CD4-positive, alpha-beta T cell treated with Interferon gamma for 1 hour (primary cell): Measurements from ENCODE around the gene NUDT16L1.
A peak's percentile ranks its signal among the peaks of the same experiment; 100 is the strongest.

Source experiments
- DNase-seq: peaks from one replicate; pipeline ENCODE4 v3.0.0-alpha.2; 2020

The NUDT16L1 gene

DNA sequence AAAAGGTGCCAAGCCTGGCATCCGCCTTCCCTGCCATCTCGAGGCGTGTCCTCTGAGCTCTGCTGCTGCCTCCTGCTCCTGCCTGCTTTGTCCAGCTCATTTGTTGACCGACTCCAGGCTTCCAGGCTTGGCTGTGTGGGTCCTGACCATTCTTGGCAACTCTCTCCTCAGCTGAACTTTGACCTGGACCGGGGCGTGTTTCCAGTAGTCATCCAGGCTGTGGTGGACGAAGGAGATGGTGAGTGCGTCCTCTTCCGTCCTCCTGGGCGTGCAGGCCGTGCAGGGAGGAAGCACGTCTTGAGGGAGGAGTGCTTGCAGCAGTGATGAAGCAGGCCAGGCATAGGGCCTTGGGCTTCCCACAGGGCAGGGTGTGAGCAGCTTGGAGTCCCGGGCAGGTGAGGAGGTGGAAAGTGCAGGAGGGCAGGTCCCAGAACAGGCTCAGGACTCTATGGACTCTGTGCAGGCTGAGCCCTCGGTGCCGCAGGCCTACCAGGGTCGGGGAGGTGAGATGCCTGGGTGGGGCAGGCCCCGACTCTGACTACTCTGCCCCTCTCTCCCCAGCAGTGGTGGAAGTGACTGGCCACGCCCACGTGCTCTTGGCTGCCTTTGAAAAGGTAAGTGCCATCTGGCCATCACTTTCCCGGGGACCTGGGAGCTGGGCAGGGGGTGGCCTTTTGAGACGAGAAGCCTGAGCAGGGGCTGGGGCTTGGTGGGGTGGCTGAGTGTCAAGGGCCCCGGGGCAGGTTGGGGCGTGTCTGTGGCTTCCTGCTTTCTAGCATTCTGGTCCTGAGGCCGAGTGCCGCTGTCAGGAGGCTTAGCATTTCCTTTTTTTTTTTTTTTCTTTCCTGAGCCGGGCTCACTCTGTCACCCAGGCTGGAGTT is 28.6 kb upstream of the NUDT16L1 start:
- peak; percentile 45 for DNase-seq

DNA sequence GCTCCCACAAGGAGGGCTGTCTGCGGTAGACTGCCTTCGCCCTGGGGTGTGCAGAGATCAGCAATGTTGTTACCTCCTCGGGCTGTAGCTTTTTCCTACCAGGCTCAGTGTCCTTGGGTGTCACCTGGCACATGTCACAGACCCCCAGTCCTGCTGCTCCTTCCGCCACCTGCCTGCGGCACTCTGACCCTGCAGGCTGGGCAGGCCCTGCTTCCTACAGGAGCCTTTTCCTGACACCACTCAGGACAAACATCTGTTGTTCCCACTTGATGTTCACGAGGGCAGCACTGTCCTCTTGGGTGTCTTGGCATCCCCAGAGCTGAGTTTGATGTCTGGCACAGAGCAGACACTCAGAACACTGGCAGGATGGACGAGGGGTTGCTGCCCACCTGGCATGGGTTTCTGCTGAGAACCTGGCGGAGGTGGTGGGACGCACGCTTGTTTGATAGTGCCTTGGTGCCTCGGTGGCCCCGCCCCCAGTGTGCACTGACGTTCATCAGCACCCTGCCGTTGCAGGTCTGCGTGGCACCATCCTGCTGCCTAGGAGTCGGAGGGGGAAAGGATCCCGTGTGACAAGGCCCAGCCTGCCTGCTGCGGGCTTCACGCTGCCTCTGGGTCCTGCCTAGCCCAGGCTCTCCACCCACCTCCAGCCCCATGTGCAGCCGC is 26.7 kb upstream of the NUDT16L1 start:
- DNase-seq = no peak

DNA sequence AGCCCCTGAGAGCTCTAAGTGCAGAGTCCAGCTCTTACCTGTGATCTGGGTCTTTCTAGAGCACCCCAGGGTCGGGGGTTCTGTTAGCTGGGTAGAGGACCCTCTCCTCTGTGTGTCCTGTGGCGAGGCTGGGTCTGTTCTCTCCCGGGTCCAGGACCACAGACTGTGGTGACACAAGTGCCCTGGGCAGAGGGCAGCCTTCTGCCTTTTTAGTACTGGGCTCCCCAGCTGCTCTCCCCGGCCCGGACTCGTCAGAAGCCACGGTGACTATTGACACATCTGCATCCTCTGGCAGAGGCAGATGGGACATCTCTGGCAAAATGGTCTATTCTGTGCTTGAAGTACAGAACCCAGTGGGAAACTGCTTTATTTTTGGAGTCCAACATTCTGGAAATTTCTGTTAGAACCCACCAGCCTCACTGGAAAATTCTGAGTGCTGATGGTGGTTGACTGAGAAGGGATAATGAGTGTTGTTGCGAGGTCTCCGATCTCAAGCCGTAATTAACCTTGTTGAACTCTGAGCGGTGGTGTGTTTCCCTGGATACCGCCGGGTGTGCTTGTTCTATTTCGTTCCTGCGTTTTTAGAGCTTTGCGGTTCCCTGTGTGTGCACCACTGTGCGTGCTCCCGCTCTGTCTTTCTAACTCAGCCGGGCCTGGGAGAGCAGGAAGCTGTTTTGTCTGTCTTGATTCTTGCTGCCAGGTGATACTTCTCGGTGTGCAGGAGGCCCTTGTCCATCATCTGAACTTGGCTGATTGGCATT is 26.0 kb upstream of the NUDT16L1 start:
- no peak for DNase-seq

DNA sequence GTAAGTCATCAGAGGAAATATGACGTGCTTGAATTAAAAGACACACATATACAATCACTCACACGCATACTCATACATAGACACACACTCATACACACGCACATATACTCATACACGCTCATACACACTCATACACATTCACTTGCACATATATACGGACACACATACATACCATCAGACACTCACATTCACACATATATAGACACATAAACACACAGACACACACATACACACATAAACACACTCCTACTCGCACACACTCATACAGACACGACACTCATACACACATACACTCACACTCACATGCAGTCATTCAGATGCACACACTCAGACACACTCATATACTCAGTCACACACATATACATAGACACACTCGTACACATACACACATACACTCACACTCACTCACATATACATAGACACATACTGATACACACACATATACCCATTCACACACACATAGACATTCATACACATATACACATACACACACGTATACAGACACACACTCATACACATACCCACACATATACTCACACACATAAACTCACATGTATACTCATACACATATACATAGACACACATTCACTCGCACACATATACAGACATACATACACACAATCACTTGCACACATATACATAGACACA is 24.9 kb upstream of the NUDT16L1 start:
- no peak for DNase-seq

DNA sequence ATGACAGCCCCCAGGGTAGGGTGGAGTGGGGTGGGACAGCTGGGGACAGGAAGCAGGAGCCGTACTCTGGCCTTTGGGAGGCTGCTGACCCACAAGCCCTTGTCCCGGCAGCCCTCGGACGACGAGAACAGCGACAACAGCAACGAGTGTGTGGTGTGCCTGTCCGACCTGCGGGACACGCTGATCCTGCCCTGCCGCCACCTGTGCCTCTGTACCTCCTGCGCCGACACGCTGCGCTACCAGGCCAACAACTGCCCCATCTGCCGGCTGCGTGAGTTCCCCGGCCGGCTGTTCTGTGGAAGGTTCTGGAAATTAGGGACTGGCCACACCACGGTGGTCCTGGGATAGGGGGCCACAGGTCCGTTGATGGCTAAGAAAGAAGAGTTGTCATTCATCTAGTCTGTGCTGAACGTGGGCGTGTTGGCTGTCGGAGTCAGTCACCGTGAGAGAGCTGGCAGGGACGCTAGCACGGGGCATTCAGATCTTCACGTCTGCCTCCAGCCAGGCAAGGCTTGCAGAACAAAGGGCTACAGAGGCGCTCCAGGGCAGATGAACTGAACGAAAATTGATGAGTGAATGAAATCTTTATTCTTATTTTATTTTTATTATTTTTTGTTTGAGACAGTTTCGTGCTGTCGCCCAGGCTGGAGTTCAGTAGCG is 19.8 kb upstream of the NUDT16L1 start:
- DNase-seq = no peak

DNA sequence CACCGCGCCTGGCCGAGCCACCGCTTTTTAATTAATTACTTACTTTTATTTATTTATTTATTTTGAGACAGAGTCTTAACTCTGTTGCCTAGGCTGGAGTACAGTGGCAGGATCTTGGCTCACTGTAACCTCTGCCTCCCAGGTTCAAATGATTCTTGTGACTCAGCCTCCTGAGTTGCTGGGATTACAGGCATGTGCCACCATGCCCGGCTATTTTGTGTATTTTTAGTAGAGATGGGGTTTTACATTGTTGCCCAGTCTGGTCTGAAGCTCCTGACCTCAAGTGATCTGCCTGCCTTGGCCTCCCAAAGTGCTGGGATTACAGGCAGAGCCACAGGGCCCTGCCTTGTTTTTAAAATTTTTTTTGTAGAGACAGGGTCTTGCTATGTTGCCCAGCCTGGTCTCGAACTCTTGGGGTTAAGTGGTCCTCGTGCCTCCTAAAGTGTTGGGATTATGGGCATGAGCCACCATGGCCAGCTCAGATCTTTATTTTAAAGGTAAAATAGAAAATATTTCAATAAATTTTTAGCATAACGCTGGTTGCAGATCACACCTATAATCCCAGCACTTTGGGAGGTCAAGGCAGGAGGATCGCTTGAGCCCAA is 18.3 kb upstream of the NUDT16L1 start:
- DNase-seq = no peak

DNA sequence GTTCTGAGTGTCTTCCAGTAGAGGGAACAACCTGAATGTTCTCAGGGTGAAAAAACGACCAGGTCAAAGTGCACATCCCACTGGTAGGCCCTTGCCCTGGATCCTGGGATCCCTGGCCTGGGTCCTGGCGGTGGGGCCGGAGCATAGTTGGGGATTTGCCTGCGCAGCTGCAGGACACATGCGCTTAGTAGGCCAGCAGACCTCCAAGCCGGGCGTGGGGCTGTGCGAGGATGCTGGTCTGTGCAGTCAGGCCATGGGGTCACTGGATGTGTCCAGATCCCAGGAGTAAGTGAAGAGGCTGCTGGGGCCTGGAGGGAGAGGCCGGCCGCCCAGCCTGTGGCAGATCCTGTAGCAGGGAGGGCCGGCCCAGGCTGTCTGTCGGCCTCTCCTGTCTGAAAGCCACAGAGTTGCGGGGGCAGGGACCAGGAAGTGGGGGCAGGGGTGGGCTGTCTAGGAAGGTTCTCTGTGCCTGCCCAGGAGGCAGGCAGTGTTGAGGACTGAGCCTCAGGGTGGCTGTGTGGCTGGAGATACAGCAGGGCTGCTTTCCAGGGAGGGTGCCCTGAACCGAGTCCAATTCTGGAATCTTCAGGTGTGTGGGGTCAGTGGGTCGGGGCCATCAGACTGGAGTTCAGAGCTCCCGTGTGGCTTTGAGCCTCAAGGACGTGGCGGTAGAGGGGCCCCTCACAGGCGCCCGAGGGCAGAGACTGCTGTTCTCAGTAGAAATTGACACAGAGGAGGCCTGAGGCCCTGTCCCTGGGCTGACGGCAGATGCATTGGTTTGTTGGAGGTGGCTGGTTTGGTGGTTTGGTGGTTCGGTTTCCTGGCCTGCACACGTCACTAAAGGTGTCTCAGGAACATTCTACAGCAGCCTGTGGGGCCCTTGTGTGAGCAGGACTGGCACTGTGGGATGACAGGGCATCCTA is 17.2 kb upstream of the NUDT16L1 start:
- peak; percentile 71 for DNase-seq

DNA sequence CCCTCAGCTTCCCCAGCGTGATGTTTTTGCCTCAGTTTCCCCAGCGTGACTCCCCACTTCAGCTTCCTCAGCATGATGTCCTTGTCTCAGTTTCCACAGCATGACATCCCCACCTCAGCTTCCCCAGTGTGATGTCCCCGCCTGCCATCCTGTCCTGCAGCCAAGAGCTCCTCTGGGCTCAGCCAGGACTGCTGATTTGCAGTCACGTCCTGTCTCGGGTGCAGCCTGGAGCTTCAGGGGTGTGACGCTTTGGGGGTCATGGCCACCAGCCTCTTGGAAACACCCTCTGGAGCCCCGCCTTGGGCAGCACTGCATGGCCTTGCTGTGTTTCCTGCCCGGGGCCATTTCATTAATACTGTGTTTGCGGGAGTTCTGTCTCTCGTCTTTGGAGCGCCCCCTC is 16.5 kb upstream of the NUDT16L1 start:
- no peak for DNase-seq

DNA sequence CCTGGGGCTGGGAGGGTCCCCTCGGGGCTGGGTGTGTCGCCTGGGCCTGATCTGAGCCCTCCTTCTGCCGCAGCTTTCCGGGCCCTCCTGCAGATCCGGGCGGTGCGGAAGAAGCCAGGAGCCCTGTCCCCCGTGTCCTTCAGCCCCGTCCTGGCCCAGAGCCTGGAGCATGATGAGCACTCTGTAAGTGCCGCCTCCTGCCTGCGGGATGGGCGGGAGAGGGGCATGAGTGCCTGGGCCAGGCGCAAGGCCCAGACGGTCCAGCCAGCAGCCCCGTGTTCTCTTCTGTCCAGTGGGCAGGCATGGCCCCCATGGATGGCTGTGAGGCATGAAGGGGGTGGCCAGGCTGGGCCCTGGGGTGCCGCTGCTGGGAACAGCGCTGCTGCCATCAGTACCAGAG is 16.0 kb upstream of the NUDT16L1 start:
- DNase-seq = no peak

DNA sequence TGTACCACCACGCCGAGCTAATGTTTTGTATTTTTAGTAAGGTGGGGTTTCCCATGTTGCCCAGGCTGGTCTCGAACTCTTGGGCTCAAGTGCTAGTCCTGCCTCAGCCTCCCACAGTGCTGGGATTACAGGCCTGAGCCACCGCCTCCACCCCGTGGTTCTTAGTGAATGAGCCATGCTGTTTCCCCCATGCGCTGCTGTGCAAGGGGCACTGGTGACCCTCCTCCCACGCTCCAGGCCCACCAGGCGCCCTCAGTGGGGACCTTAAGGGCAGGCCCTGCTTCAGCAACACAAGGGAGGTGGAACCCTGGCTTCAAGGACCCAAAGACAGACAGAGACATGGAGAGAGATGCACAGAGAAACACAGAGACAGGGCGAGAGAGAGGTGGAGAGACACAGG is 15.4 kb upstream of the NUDT16L1 start:
- no peak for DNase-seq

DNA sequence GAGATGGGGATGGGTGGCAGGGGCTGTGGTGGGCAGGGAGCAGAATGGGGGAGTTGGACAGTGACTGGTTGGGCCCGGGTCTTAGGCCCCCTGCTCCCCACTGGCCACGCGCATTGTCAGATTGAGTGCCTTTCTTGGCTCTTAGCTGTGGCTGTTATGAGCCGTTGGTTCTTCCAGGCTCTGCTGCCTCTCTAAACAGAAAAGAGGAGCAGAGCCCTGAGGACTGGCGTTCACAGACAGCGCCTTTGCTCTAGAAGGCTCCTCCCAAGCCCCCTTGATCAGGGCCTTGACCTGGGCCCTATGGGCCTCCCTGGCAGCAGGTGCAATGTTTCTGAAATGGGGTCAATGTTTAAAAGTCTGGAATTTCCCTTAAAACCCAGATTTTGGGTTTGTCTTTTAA is 14.8 kb upstream of the NUDT16L1 start:
- DNase-seq = no peak

DNA sequence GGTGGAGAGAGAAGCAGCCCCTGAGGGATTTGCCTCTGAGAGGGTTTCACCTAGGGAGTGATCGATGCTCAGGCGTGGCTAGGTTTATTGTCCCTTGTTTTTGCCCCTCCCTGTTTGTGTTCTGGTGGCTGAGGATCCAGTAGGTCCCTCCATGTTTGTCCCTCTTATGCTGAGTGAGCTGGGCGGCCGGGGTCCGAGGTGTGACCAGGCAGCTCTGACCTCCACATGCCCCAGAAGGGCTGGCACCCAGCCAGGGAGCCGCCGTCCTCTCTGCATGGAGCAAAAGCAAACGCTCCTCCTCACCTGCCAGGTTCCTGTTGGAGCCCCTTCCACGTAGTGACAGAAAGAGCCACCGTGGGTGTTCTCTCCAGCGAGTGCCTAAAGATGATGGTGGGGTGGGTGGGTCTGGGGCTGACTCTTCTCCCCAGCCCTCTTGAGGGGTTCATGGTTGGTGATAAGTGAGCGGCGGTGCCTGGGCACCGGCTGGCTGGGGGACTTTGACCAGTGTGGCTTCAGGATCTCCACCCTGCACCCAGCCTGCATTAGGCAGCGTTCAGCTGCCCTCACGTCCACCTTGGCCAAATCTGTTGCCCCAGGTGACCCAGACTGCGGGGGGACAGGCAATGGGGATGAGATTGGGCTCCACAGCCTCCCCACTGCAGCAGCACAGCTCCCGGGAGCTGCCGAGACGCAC is 14.1 kb upstream of the NUDT16L1 start:
- DNase-seq = no peak

DNA sequence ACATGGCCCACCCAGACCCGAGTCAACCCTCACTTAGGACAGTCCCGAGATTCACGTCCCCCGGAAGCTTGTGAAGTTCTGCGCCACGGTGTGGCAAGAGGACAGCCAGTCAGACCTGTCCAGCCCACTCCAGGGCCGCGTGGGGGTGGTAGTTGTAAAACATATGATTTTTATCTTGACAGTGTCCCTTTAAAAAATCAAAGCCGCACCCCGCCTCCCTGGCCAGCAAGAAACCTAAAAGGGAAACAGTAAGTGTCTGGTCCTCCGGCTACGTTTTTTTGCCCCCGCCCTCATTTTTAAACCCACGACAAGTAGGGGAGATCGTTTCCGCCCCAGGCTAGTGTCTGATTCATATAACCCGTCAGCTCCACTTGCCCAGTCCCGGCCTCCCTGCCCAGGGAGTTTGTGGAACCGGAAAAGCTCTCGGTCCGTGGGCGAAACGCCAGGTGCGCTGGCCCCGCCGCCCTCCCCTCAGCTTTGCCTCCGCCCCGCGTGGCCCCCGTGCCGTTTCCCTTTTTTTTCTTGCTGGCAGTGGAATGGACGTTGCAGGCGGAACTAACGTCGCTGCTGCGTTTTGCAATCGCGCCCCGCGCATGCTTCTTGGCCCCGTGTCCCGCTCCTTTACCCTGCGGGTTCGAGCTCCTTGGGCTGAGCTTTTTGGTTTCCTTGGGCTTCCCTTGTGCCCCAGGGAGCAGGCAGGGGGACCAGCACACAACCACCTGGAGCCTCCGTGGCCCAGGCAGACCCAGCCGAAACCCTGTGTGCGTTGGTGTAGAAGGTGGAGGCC is 13.3 kb upstream of the NUDT16L1 start:
- peak; percentile 50 for DNase-seq

DNA sequence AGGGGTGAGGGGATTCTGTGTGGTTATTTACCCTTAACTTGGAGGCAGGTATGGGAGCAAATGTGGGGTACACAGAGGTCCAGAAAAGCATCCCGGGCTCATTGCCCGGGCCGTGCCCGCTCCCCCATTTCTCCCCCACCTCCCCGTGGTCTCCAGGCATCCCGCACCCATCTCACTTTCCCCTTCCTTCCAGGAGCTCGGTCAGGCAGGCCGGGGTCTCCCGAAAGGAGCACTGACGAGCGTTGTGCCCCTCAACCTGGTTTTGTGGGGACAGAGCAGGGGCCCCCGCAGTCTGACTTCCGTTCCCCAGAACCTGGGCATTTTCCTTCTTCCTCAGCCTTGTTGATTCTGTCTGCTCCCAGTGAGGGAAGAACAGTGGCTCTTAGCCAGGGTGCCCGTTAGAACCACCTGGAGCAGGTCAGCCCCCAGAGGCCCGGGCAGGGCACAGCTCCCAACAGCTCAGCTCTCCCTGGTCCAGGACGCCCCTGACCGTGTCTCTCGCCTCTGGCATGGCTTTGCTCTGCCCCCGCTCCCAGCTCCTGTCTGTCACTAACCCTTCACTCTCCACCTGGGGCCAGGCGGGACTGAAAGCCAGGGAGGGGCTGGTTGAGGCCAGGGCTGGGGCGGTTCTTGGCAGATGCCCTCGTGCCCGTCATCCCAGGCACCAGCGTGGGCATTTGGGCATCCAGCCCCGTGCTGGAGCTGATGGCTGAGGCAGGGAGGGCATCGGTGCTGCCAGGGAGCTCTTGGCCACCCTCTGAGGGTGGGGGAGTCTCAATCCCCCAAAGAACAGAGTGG is 12.5 kb upstream of the NUDT16L1 start:
- DNase-seq = no peak

DNA sequence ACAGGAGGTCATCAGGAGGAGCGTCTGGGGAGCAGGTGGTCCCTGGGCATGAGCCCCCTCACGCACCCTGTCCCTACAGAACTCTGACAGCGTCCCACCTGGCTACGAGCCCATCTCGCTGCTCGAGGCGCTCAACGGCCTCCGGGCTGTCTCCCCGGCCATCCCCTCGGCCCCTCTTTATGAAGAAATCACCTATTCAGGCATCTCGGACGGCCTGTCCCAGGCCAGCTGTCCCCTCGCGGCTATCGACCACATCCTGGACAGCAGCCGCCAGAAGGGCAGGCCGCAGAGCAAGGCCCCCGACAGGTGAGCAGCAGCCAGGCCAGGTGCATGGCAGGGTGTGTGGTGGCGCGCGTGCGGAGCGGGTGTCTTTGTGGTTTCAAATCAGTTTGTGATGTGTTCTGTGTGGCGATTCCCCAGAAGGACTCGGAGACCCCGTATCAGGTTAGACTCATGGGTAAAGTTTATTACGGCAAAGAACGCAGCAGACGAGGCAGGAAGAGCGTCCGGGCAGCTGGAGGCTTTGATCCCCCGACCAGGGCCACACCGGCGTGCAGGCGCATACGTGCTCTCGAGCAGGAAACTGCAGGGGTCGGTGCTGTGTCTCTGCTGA is 11.8 kb upstream of the NUDT16L1 start:
- no peak for DNase-seq

DNA sequence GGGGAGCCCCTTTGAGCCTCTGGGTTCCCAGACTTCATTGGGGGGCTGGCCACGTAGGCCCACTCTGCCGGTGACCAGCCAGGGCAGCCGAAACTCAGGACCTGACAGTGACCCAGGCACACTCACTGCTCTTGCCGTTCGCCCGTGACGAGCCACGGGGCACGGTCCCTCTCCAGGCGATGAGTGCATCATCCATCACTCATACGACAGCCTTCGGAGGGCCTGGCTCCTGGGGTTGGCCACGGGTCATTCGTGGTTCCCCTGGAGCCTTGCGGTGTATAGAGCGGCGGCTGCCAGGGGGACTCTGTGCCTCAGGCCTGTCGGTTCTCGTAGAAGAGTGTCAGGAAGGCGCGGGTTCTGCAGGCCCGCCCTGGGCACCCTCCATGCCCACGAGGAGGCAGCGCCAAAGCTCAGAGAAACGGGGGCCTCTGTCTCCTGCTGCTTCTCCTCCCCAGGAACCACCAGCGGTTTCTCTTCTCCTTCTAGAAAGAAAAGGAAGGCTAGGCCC is 11.2 kb upstream of the NUDT16L1 start:
- DNase-seq = no peak

DNA sequence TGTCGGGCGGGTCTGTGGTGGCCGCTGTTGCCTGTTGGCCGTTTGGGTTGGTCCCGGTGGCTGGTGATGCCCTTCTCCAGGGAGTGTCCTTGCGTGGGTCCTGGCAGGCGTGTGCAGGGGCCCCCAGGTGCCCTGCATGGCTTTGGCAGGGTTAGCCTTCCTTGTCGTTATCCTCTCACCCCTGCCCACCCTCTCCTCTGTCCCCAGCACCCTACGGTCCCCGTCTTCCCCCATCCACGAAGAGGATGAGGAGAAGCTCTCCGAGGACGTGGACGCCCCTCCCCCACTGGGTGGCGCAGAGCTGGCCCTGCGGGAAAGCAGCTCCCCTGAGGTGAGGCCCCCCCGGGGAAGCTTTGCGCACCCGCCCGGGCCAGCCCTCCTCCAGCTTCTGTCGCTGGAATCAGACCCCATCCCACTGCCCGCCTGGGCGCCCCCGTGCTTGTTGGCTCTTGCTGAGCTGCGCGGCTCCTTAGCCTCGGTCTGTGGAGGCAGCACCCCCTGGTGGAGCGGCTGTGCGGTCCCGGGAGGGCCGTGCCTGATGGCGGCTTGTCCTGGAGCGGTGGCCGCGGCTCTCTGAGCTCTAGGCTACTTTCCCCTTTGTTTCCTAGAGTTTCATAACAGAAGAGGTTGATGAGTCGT is 10.6 kb upstream of the NUDT16L1 start:
- DNase-seq = peak; percentile 33
